SK-N-MC (cell line): ENCODE results near the gene TBCC.

Experiments used
- EZH2 ChIP-seq: fragments of 200-600 bp; sonication (generic); IDR thresholded peaks from one replicate; pipeline ENCODE4 v1.6.1; 2017; ENCODE audit warnings: antibody characterized with exemption
- POLR2AphosphoS5 ChIP-seq: IDR thresholded peaks from 2 replicates; pipeline ENCODE4 v1.6.1; 2012; ENCODE audit warnings: mild to moderate bottlenecking, low read depth, low read length, borderline replicate concordance

DNA sequence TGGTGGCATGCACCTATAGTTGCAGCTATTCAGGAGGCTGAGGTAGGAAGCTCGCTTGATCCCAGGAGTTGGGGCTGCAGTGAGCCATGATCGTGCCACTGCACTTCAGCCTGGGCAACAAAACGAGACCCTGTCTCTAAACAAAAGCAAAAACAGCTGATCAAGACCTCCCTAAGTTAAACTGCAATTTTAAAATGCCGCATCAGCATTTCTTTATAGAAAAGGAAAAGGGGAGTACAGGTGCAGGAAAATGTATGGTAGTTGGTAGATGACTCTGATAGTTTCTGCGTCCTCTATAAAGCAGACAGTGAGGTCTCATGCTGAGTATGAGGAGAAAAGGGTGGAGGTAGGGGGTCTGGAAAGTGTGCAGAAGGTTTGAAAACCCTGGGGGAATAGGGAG lies 8.9 kb upstream of the TBCC start:
- TF ChIP-seq EZH2, result no peak
- no peak for TF ChIP-seq POLR2AphosphoS5
